ENCODE measurements around the gene LCN10.

LCN10 gene

GRCh38 chr9:136753371-136754058 is 10.8 kb upstream of the LCN10 start:
- Mint-ChIP-seq H3K9me3 (peaks cover 17% of the 10 kb centered on the region), H3K36me3 (ENCODE audit: low read depth) (no peaks in the 10 kb centered on the region), H3K4me3 (no peak overlapping the region), H3K27me3 (ENCODE audit: low read depth) (peaks cover 5% of the 10 kb centered on the region), H3K27ac (no peak overlapping the region), H3K4me1 (no peaks in the 10 kb centered on the region)
- no peak for TF ChIP-seq CTCF (IDR thresholded peaks at IDR 0.05; ENCODE audit: unreplicated experiment in 3 of 3)

GRCh38 chr9:136751814-136752213 is 9.1 kb upstream of the LCN10 start:
- Mint-ChIP-seq H3K4me1 (no peaks in the 10 kb centered on the region), H3K4me3 (no peak overlapping the region), H3K27me3 (ENCODE audit: low read depth) (peaks cover 5% of the 10 kb centered on the region), H3K27ac (no peak overlapping the region), H3K36me3 (ENCODE audit: low read depth) (no peaks in the 10 kb centered on the region), H3K9me3 (peaks cover 17% of the 10 kb centered on the region)
- no peak for TF ChIP-seq CTCF (IDR thresholded peaks at IDR 0.05; ENCODE audit: unreplicated experiment in 3 of 3)

DNA sequence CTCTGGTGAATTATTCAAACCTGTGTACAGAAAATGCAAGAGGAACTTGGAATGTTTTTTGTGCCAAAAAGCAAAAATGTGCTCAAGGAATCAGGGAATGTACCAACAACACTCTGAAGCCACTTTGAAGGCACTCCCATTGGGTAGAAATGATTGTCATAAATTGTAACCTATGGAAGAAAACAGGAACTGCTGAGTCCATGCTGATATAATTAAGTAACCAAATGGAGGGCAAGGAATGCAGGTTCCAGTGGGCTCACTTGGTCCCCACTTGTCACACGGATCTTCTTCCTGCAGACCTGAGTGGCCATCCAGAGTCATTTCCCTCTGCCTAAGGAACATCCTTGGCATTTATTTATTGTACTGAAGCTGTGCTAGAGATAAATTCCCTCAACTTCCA is 8.5 kb upstream of the LCN10 start:
- Mint-ChIP-seq H3K9me3 (peaks cover 17% of the 10 kb centered on the region), H3K4me1 (no peaks in the 10 kb centered on the region), H3K36me3 (ENCODE audit: low read depth) (no peaks in the 10 kb centered on the region), H3K4me3 (no peak overlapping the region), H3K27ac (no peak overlapping the region), H3K27me3 (ENCODE audit: low read depth) (peaks cover 5% of the 10 kb centered on the region)
- no peak for TF ChIP-seq CTCF (IDR thresholded peaks at IDR 0.05; ENCODE audit: unreplicated experiment in 3 of 3)

DNA sequence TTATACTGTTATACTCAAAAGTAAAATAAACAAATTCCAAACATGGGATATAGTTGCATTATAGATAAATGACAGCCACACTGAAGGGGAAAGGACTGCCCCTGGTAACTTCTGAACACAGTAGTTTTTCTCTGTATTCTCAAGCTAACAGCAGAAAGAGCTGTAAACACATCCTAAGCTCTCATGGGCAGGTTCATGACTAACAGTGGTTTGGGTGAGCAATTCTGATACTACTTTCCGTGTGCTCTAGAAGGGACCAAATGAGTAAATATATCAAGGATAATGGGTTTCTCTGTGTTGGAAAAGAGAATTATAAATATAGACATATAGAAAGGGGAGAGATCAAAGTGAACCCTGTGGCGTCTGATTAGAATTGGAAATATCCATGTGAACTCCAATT is 7.8 kb upstream of the LCN10 start:
- H3K27me3 Mint-ChIP-seq (ENCODE audit: low read depth), result peaks cover 3% of the 10 kb centered on the region
- no peaks in the 10 kb centered on the region for H3K4me1 Mint-ChIP-seq
- TF ChIP-seq CTCF (IDR thresholded peaks at IDR 0.05; ENCODE audit: unreplicated experiment in 3 of 3), result no peak
- no peak overlapping the region for H3K27ac Mint-ChIP-seq
- H3K36me3 Mint-ChIP-seq (ENCODE audit: low read depth), result no peaks in the 10 kb centered on the region
- no peak overlapping the region for H3K4me3 Mint-ChIP-seq
- H3K9me3 Mint-ChIP-seq, result peaks cover 16% of the 10 kb centered on the region

DNA sequence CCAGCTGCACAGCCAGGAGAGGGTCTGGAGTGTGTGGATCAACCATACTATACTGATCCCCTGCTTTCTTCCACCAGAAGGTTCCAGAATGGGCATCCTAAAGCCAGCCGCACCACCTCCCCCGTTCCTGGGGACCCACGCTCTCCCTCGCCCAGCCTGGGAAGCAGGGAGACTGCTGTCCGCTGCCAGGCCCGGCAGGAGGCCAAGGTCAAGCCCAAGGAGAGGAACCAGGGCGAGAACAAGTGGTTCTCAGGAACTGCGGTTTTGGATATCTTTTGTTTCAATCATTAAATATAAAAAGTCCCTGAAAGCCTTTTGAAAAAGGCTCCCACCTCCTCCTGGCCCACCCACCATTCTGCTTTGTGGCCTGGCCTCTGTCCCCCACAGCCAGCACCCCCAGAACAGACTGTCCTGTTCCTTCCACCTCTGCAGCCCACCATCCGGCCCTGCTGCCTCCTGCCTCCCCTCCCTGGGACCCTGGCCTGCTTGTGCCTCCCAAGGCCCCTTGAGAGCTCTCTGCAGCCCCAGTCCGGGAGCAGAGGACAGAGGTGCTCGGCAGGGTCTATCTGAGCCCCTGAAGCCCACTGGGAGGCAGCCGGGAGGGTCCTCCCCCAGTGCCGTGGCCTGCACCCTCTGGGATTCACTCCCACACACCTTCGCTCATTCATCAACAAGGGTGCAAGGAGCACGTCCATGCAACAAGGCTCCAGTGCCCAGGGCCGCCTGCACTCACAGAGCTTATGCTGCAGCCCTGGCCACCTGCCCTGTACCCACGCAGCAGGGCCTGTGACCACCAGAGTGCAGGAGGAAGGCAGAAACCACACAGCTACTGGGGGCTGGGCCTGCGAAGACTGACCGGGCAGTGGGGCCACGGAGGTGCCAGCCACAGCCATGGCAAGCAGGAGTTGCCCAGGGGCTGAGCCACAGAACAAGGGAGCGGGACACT is 6.2 kb upstream of the LCN10 start:
- Mint-ChIP-seq H3K27ac (no peak overlapping the region), H3K27me3 (ENCODE audit: low read depth) (no peaks in the 10 kb centered on the region), H3K4me1 (no peaks in the 10 kb centered on the region), H3K9me3 (peaks cover 14% of the 10 kb centered on the region), H3K36me3 (ENCODE audit: low read depth) (no peaks in the 10 kb centered on the region), H3K4me3 (no peak overlapping the region)
- no peak for TF ChIP-seq CTCF (IDR thresholded peaks at IDR 0.05; ENCODE audit: unreplicated experiment in 3 of 3)

Data from nephron (organoid).